ENCODE measurements around the gene TAS2R14. TPM values are rescaled to one million over a fixed set of nuclear protein-coding genes. Genes with fewer than 3 reads are reported as not detected.
A peak's percentile ranks its signal among the peaks of the same experiment; 100 is the strongest.

The TAS2R14 gene, protein sequence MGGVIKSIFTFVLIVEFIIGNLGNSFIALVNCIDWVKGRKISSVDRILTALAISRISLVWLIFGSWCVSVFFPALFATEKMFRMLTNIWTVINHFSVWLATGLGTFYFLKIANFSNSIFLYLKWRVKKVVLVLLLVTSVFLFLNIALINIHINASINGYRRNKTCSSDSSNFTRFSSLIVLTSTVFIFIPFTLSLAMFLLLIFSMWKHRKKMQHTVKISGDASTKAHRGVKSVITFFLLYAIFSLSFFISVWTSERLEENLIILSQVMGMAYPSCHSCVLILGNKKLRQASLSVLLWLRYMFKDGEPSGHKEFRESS
- 1 to 10 TPM; 2.1 to 2.4 TPM for total RNA-seq

DNA sequence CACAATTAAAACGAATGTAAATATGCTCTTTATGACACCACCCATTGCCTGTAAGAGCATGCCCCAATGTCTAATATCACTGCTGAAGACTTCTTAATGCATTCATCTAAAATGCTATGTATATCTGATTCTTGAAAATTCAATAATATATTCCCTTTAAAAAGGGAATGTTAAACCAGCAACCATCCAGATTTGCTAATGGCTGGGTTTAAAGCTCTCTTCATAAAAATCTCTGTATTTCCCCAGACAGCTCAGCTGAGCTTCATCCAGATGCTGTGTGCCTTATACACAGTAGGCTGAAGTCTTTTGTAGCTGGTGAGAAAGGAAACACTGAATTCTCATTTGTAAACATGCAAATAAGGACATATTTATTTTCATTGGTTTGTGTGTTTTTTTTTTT is at the start of gene TAS2R14:
TAS2R14 (minus strand) TSS at position 101 of the 400 bp plus-strand sequence; CDS start at position 45, 56 bp downstream.
- H3K27me3 Mint-ChIP-seq (ENCODE audit: low read depth) = no peaks in the 10 kb centered on the region
- CTCF ChIA-PET = no interaction called here
- H3K4me1 Mint-ChIP-seq (ENCODE audit: low read depth) = peaks cover 14% of the 10 kb centered on the region
- no peak within 1 kb of the TSS for H3K4me3 Mint-ChIP-seq
- H3K27ac Mint-ChIP-seq = no peak within 1 kb of the TSS
- no peaks in the 10 kb centered on the region for H3K9me3 Mint-ChIP-seq (ENCODE audit: insufficient read depth)
- DNase-seq = no peak
- no peaks in the 10 kb centered on the region for H3K36me3 Mint-ChIP-seq (ENCODE audit: low read depth)
- no peak for ATAC-seq
- POLR2A ChIA-PET = no interaction called here

DNA sequence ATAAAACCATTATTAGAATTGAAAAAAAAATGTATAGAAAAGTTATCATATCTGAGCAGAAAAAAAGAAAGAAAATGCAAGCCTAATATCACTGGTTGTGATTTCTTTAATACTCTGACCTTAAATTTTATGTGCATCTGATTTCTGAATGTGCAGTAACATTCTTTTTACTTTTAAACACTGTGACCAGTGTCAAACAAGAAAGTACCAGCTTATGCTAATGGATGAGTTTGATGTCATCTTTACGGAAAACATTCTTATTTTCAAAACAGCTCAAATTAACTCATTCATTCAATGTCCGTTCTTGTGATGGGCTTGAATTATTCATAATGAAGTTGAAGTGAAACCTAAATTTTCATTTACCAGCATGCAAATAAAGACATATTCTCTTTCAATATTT is 47.7 kb upstream of the TAS2R14 start, which contains the start of gene TAS2R50:
TAS2R50 (minus strand) TSS at position 101 of the 400 bp plus-strand sequence; CDS start at position 49, 52 bp downstream.
- Mint-ChIP-seq H3K4me1 (ENCODE audit: low read depth) (peaks cover 17% of the 10 kb centered on the region), H3K4me3 (no peak within 1 kb of the TSS), H3K27me3 (ENCODE audit: low read depth) (peaks cover 12% of the 10 kb centered on the region), H3K36me3 (ENCODE audit: low read depth) (peaks cover 27% of the 10 kb centered on the region), H3K27ac (no peak within 1 kb of the TSS), H3K9me3 (ENCODE audit: insufficient read depth) (peaks cover 7% of the 10 kb centered on the region)
- ChIA-PET POLR2A (no interaction called here), CTCF (interaction anchor here (0.7 kb wide), 1 partner anchor 213 kb away, joined by 3 read pairs; no protein-coding TSS in a partner anchor)
- DNase-seq = no peak
- no peak for ATAC-seq

DNA sequence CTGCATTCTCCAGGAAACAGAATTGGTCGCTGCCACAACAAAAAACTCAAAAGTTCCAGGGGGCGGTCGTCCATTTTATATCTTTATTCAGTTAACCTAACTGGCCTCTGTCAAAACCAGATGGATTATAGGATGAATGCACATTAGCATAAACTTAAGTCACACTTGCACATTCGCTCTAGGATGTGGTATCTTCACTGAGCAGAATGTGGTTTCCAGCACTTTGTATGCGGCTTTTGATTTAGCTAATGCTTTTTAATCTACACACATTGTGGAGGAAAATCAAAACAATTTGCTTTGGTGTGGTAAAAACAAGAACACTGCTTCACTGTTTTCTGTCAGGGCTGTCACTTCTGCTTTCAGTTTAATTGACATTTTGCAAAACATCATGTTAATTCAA is 43.2 kb upstream of the TAS2R14 start:
- H3K4me3 Mint-ChIP-seq = peak overlapping the region; percentile 35
- POLR2A ChIA-PET = interaction anchor here (0.8 to 1.1 kb wide), 2 partner anchors 188 to 189 kb away, joined by 4 read pairs; partner anchors contain the start of gene SMIM10L1
- H3K9me3 Mint-ChIP-seq (ENCODE audit: insufficient read depth) = no peaks in the 10 kb centered on the region
- peaks cover 34% of the 10 kb centered on the region for H3K27me3 Mint-ChIP-seq (ENCODE audit: low read depth)
- CTCF ChIA-PET = no interaction called here
- peaks cover 16% of the 10 kb centered on the region for H3K36me3 Mint-ChIP-seq (ENCODE audit: low read depth)
- DNase-seq (peak; percentile 80), ATAC-seq (peak; percentile 90)
- peaks cover 24% of the 10 kb centered on the region for H3K4me1 Mint-ChIP-seq (ENCODE audit: low read depth)
- no peak overlapping the region for H3K27ac Mint-ChIP-seq

DNA sequence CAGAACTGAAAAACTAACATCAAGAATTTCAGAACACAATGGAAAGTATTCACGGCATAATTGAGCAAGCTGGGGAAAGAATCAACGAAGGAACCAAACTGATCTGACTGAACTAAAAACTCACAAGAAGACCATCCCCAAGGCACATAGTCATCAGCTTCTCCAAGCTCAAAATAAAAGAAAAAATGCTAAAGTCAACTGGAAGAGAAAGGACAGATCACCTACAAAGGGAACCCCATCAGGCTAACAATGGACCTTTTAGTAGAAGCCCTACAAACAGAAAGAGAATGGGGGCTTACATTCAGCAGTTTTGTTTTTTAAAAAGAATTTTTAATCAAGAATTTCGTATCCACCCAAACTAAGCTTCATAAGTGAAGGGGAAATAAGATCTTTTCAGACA is 35.9 kb upstream of the TAS2R14 start:
- Mint-ChIP-seq H3K27ac (no peak overlapping the region), H3K27me3 (ENCODE audit: low read depth) (peaks cover 26% of the 10 kb centered on the region), H3K9me3 (ENCODE audit: insufficient read depth) (no peaks in the 10 kb centered on the region), H3K36me3 (ENCODE audit: low read depth) (peaks cover 17% of the 10 kb centered on the region), H3K4me1 (ENCODE audit: low read depth) (no peaks in the 10 kb centered on the region), H3K4me3 (no peak overlapping the region)
- CTCF ChIA-PET = interaction anchor here (1.6 kb wide), 1 partner anchor 11 kb away, joined by 4 read pairs; no protein-coding TSS in a partner anchor
- ATAC-seq = no peak
- POLR2A ChIA-PET = no interaction called here
- no peak for DNase-seq

DNA sequence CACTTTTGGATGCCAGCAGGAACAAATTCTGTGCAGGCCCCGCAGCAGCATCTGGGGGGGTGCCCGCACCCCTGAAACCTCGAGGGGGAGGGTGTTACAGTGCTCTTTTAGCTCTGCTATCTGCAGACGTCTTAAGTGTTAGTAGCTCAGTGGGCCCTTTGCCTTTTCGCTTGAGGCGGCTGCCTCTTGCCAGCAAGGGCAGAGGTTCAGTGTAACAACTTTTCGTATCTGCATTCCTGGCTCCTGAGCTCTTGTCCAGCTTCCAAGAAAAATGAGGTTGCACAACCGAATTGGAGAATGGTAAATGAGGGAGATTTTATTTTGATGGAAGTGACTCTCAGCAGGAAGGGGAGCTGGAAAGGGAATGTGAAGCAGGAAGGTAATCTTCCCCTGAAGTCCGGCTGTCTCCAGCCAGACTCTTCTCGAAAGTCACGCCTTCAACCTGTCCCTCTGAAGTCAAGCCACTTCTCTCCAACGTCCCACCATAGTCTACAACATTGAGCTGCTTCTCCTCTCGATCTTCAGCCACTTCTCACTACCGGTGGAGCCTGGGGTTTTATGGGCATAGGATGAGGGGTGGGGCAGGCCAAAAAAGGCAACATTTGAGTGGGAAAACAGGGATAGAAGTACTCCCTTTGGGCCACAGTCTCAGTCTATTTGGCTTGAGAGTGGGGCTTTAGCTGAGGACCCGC is 29.8 kb upstream of the TAS2R14 start:
- H3K9me3 Mint-ChIP-seq (ENCODE audit: insufficient read depth) = no peaks in the 10 kb centered on the region
- no peak overlapping the region for H3K4me3 Mint-ChIP-seq
- ATAC-seq (no peak), DNase-seq (no peak)
- ChIA-PET POLR2A (no interaction called here), CTCF (interaction anchor here (0.9 kb wide), 1 partner anchor 518 kb away, joined by 3 read pairs; no protein-coding TSS in a partner anchor)
- no peaks in the 10 kb centered on the region for H3K27me3 Mint-ChIP-seq (ENCODE audit: low read depth)
- peaks cover 1% of the 10 kb centered on the region for H3K4me1 Mint-ChIP-seq (ENCODE audit: low read depth)
- peaks cover 15% of the 10 kb centered on the region for H3K36me3 Mint-ChIP-seq (ENCODE audit: low read depth)
- no peak overlapping the region for H3K27ac Mint-ChIP-seq

DNA sequence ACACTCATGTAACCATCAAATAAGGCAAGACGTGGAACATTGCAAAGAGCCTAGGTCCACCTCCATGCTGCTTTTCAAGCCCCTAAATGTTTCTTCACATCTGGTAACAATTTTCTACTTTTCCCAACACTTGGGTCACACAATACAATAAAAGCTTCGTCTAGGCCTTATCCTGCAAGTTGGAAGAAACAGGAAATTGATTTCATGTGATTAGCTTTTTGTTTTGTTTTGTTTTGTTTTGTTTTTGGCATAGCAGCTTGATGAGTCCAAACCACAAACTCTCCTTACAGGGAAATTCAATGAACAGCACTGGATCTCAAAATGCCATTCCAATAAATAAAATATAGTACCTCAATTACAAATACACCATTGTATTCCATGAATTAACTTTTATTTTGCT is 28.3 kb upstream of the TAS2R14 start:
- POLR2A ChIA-PET = no interaction called here
- Mint-ChIP-seq H3K4me1 (ENCODE audit: low read depth) (peaks cover 1% of the 10 kb centered on the region), H3K27me3 (ENCODE audit: low read depth) (no peaks in the 10 kb centered on the region), H3K4me3 (no peak overlapping the region), H3K9me3 (ENCODE audit: insufficient read depth) (no peaks in the 10 kb centered on the region), H3K27ac (no peak overlapping the region), H3K36me3 (ENCODE audit: low read depth) (peaks cover 11% of the 10 kb centered on the region)
- no peak for ATAC-seq
- DNase-seq = no peak
- CTCF ChIA-PET = no interaction called here

DNA sequence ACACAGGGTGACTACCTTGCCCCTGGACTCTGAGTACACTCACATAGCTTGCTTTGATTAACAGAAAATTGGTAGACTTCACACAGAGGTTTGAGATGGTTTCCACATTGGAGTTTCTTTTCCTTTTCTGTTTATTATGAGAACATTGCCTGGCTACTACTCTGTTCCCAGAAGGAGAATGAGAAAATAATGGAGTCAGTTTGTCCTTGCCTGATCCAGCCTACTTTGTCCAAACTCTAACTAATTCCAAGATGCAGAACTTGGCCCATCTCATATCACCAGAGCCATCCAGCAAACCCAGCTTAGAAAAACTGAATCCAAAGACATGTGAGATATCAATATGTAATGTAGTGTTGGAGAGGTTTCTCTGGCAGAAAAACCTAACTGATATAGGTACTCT is 27.3 kb upstream of the TAS2R14 start:
- DNase-seq (no peak), ATAC-seq (no peak)
- Mint-ChIP-seq H3K27ac (no peak overlapping the region), H3K4me1 (ENCODE audit: low read depth) (peaks cover 1% of the 10 kb centered on the region), H3K9me3 (ENCODE audit: insufficient read depth) (no peaks in the 10 kb centered on the region), H3K4me3 (no peak overlapping the region), H3K36me3 (ENCODE audit: low read depth) (peaks cover 11% of the 10 kb centered on the region), H3K27me3 (ENCODE audit: low read depth) (no peaks in the 10 kb centered on the region)
- CTCF ChIA-PET = no interaction called here
- POLR2A ChIA-PET = no interaction called here

DNA sequence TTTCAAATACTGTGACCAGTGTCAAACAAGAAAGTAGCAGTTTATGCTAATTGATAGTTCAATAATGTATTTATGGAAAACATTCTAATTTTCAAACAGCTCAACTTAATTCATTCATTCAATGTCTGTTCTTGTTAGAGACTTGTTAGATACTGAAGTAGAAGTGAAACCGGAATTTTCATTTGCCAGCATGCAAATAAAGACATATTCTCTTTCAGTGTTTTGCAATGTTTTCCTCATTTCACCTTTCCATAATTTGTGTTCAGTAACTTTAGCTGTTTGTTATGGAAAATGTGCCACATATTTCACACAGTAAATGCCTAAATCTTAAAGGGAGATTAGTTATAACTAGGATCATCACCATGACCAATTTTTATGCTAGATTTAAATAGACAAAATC is 26.4 kb upstream of the TAS2R14 start:
- CTCF ChIA-PET = no interaction called here

DNA sequence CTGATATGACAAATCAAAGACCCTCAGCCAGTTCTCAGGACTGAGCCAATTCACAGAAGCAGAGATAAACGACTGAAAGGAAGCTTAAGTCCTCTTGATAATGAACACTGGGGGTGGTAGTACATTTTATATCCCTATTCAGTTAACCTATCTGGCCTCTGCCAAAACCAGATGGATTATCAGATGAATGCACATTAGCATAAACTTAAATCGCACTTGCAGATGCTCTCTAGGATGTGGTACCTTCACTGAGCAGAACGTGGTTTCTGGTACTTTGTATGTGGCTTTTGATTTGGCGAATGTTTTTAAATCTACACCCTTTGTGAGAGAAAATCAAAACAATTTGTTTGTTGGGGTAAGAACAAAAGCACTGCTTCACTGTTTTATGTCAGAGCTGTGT is 21.1 kb upstream of the TAS2R14 start:
- H3K27me3 Mint-ChIP-seq (ENCODE audit: low read depth) = no peaks in the 10 kb centered on the region
- no peak overlapping the region for H3K27ac Mint-ChIP-seq
- ChIA-PET CTCF (interaction anchor here (0.7 kb wide), 1 partner anchor 111 kb away, joined by 3 read pairs; the partner anchor contains the start of gene PRR4), POLR2A (interaction anchor here (1.0 kb wide), 1 partner anchor 211 kb away, joined by 3 read pairs; the partner anchor contains the start of gene SMIM10L1)
- DNase-seq (peak; percentile 37), ATAC-seq (peak; percentile 51)
- H3K9me3 Mint-ChIP-seq (ENCODE audit: insufficient read depth) = peaks cover 9% of the 10 kb centered on the region
- H3K4me1 Mint-ChIP-seq (ENCODE audit: low read depth) = peaks cover 29% of the 10 kb centered on the region
- H3K36me3 Mint-ChIP-seq (ENCODE audit: low read depth) = peaks cover 19% of the 10 kb centered on the region
- no peak overlapping the region for H3K4me3 Mint-ChIP-seq

More for the DNA sequence above, 26.4 kb upstream of the TAS2R14 start:
- H3K36me3 Mint-ChIP-seq (ENCODE audit: low read depth) = peaks cover 11% of the 10 kb centered on the region
- ATAC-seq = no peak
- no peak overlapping the region for H3K27ac Mint-ChIP-seq
- H3K4me1 Mint-ChIP-seq (ENCODE audit: low read depth) = peaks cover 8% of the 10 kb centered on the region
- H3K4me3 Mint-ChIP-seq = no peak overlapping the region
- H3K27me3 Mint-ChIP-seq (ENCODE audit: low read depth) = no peaks in the 10 kb centered on the region
- POLR2A ChIA-PET = no interaction called here
- H3K9me3 Mint-ChIP-seq (ENCODE audit: insufficient read depth) = no peaks in the 10 kb centered on the region
- DNase-seq = no peak

DNA sequence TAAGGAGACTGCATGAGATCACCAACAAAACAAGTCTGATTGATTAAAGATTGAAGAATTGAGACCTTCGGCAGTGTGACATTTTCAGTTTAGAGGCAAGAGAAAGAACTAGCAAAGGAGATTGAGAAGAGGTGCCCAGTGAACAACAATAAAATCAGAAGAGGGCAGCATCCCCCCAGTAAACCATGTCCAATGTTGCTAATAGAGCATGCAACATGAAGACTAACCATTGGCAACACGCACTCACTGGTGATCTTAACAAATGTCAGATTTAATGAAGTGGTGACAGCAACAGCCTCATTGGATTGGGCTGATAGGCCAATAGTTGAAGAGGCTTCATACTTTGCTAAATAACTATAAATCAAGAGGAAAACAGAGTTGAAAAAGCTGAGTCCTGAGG is 20.7 kb upstream of the TAS2R14 start:
- Mint-ChIP-seq H3K9me3 (ENCODE audit: insufficient read depth) (peaks cover 12% of the 10 kb centered on the region), H3K36me3 (ENCODE audit: low read depth) (peaks cover 22% of the 10 kb centered on the region), H3K4me1 (ENCODE audit: low read depth) (peaks cover 29% of the 10 kb centered on the region), H3K27me3 (ENCODE audit: low read depth) (no peaks in the 10 kb centered on the region), H3K4me3 (no peak overlapping the region), H3K27ac (no peak overlapping the region)
- ATAC-seq (no peak), DNase-seq (peak; percentile 23)
- ChIA-PET POLR2A (no interaction called here), CTCF (interaction anchor here (0.7 kb wide), 1 partner anchor 111 kb away, joined by 3 read pairs; the partner anchor contains the start of gene PRR4)

DNA sequence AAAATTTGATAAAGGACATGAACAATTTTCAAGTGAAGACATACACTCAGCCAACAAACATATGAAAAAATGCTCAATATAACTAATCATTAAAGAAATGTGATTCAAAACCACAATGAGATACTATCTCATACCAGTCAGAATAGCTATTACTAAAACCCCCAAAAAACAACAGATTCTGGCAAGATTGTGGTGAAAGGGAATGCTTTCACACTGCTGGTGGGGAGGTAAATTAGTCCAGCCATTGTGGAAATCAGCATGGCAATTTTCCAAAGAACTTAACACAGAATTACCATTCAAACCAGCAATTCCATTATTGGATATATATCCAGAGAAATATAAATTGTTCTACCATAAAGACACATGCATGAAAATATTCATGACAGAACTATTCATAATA is 18.7 kb upstream of the TAS2R14 start:
- POLR2A ChIA-PET = no interaction called here
- Mint-ChIP-seq H3K36me3 (ENCODE audit: low read depth) (peaks cover 24% of the 10 kb centered on the region), H3K4me1 (ENCODE audit: low read depth) (peaks cover 35% of the 10 kb centered on the region), H3K4me3 (no peak overlapping the region), H3K9me3 (ENCODE audit: insufficient read depth) (peaks cover 24% of the 10 kb centered on the region), H3K27ac (no peak overlapping the region), H3K27me3 (ENCODE audit: low read depth) (no peaks in the 10 kb centered on the region)
- CTCF ChIA-PET = no interaction called here
- DNase-seq (no peak), ATAC-seq (no peak)

DNA sequence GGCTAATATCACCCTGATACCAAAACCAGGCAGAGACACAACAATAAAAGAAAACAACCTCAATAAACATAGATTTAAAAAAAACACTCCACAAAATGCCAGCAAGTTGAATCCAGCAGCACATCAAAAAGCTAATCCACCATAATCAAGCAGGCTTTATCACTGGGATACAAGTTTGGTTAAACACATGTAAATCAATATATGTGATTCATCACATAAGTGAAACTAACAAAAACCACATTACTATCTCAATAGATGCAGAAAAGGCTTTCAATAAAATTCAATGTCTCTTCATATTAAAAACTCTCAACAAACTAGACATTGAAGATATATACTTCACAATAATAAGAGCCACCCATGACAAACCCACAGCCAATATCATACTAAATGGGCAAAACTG is 17.0 kb upstream of the TAS2R14 start:
- ChIA-PET POLR2A (no interaction called here), CTCF (no interaction called here)
- H3K27ac Mint-ChIP-seq = no peak overlapping the region
- H3K9me3 Mint-ChIP-seq (ENCODE audit: insufficient read depth) = peaks cover 25% of the 10 kb centered on the region
- H3K4me3 Mint-ChIP-seq = no peak overlapping the region
- ATAC-seq = no peak
- peaks cover 27% of the 10 kb centered on the region for H3K36me3 Mint-ChIP-seq (ENCODE audit: low read depth)
- H3K27me3 Mint-ChIP-seq (ENCODE audit: low read depth) = no peaks in the 10 kb centered on the region
- peaks cover 33% of the 10 kb centered on the region for H3K4me1 Mint-ChIP-seq (ENCODE audit: low read depth)
- DNase-seq = no peak
